T-helper 1 cell treated with Interleukin-12 subunit alpha and Interleukin-12 subunit beta and Interleukin-4 antibody, amounts not matched to agents 30 μg/mL and 1 μg/mL, for 36 hours (primary cell): ENCODE measurements around the gene NECTIN2.
"Not testable (repeated sequence)": the region's sequence is repeated elsewhere in the genome, so short reads cannot be mapped to it uniquely, and the experiment has no call there.

Experiments
- H3K27ac Mint-ChIP-seq: one replicate; pipeline ENCODE4 v1.8.0; 2021; ENCODE audit warnings: mild to moderate bottlenecking, mixed read lengths
- H3K27me3 Mint-ChIP-seq: one replicate; pipeline ENCODE4 v1.8.0; 2021; ENCODE audit warnings: low read depth, mixed read lengths
- H3K36me3 Mint-ChIP-seq: one replicate; pipeline ENCODE4 v1.8.0; 2021; ENCODE audit warnings: low read depth, mixed read lengths
- H3K4me1 Mint-ChIP-seq: one replicate; pipeline ENCODE4 v1.8.0; 2021; ENCODE audit warnings: low read depth, mixed read lengths
- H3K4me3 Mint-ChIP-seq: one replicate; pipeline ENCODE4 v1.8.0; 2021; ENCODE audit warnings: mild to moderate bottlenecking, moderate library complexity, mixed read lengths
- H3K9me3 Mint-ChIP-seq: one replicate; pipeline ENCODE4 v1.8.0; 2021; ENCODE audit warnings: mixed read lengths

Gene NECTIN2

GRCh38 chr19:44882063-44882462 lies 36.0 kb downstream of the NECTIN2 start:
- no peaks in the 10 kb centered on the region for H3K36me3 Mint-ChIP-seq
- H3K4me1 Mint-ChIP-seq, result no peaks in the 10 kb centered on the region
- H3K9me3 Mint-ChIP-seq, result no peaks in the 10 kb centered on the region
- H3K27me3 Mint-ChIP-seq, result no peaks in the 10 kb centered on the region
- H3K4me3 Mint-ChIP-seq, result no peak overlapping the region
- H3K27ac Mint-ChIP-seq, result no peak overlapping the region

GRCh38 chr19:44882619-44883397 lies 36.7 kb downstream of the NECTIN2 start:
- not testable (repeated sequence) for H3K36me3 Mint-ChIP-seq, H3K4me1 Mint-ChIP-seq, H3K4me3 Mint-ChIP-seq, H3K27me3 Mint-ChIP-seq, H3K9me3 Mint-ChIP-seq, H3K27ac Mint-ChIP-seq

- Mint-ChIP-seq H3K36me3 (no peaks in the 10 kb centered on the region), H3K27me3 (no peaks in the 10 kb centered on the region), H3K4me3 (no peak overlapping the region), H3K9me3 (peaks cover under 1% of the 10 kb centered on the region), H3K4me1 (peaks cover under 1% of the 10 kb centered on the region), H3K27ac (no peak overlapping the region)
Measured at GRCh38 chr19:44883922-44884321, 37.8 kb downstream of the NECTIN2 start.

- Mint-ChIP-seq H3K27ac (no peak overlapping the region), H3K36me3 (peaks cover 2% of the 10 kb centered on the region), H3K9me3 (peaks cover 3% of the 10 kb centered on the region), H3K27me3 (no peaks in the 10 kb centered on the region), H3K4me3 (no peak overlapping the region), H3K4me1 (peaks cover 3% of the 10 kb centered on the region)
Measured at GRCh38 chr19:44884566-44884965, 38.5 kb downstream of the NECTIN2 start.

GRCh38 chr19:44886141-44886540 lies 40.0 kb downstream of the NECTIN2 start:
- Mint-ChIP-seq H3K36me3 (peaks cover 3% of the 10 kb centered on the region), H3K9me3 (peaks cover 3% of the 10 kb centered on the region), H3K4me3 (no peak overlapping the region), H3K4me1 (peaks cover 7% of the 10 kb centered on the region), H3K27me3 (no peaks in the 10 kb centered on the region), H3K27ac (no peak overlapping the region)

- Mint-ChIP-seq H3K4me1 (peaks cover 17% of the 10 kb centered on the region), H3K36me3 (peaks cover 6% of the 10 kb centered on the region), H3K27ac (no peak overlapping the region), H3K9me3 (peaks cover 3% of the 10 kb centered on the region), H3K4me3 (no peak overlapping the region), H3K27me3 (no peaks in the 10 kb centered on the region)
Measured at GRCh38 chr19:44887648-44888047, 41.6 kb downstream of the NECTIN2 start.

GRCh38 chr19:44888335-44888734 lies 42.2 kb downstream of the NECTIN2 start:
- H3K9me3 Mint-ChIP-seq, H3K27me3 Mint-ChIP-seq, H3K4me3 Mint-ChIP-seq: not testable (repeated sequence)
- Mint-ChIP-seq H3K36me3 (peaks cover 11% of the 10 kb centered on the region), H3K4me1 (peaks cover 21% of the 10 kb centered on the region), H3K27ac (peak overlapping the region; percentile 3)

- peaks cover 21% of the 10 kb centered on the region for H3K4me1 Mint-ChIP-seq
- peaks cover 3% of the 10 kb centered on the region for H3K9me3 Mint-ChIP-seq
- peak overlapping the region; percentile 91 for H3K27ac Mint-ChIP-seq
- H3K27me3 Mint-ChIP-seq, result no peaks in the 10 kb centered on the region
- peaks cover 20% of the 10 kb centered on the region for H3K36me3 Mint-ChIP-seq
- H3K4me3 Mint-ChIP-seq, result peak overlapping the region; percentile 89
Measured at GRCh38 chr19:44889830-44890365, 43.8 kb downstream of the NECTIN2 start.

GRCh38 chr19:44890366-44891015 lies 44.4 kb downstream of the NECTIN2 start:
- Mint-ChIP-seq H3K27me3 (no peaks in the 10 kb centered on the region), H3K27ac (peak overlapping the region; percentile 91), H3K4me3 (peak overlapping the region; percentile 89), H3K4me1 (peaks cover 21% of the 10 kb centered on the region), H3K36me3 (peaks cover 23% of the 10 kb centered on the region), H3K9me3 (peaks cover 3% of the 10 kb centered on the region)

GRCh38 chr19:44891016-44891882 lies 45.2 kb downstream of the NECTIN2 start, which contains the start of gene TOMM40:
Gene TOMM40 (plus strand): TSS chr19:44891254. CDS start chr19:44891416, 162 bp downstream.
- Mint-ChIP-seq H3K27ac (peak within 1 kb of the TSS; percentile 91), H3K4me3 (peak within 1 kb of the TSS; percentile 93), H3K36me3 (peaks cover 29% of the 10 kb centered on the region), H3K9me3 (peaks cover 3% of the 10 kb centered on the region), H3K4me1 (peaks cover 21% of the 10 kb centered on the region), H3K27me3 (no peaks in the 10 kb centered on the region)

GRCh38 chr19:44892932-44893331 lies 46.8 kb downstream of the NECTIN2 start:
- Mint-ChIP-seq H3K27ac (peak overlapping the region; percentile 33), H3K9me3 (peaks cover 3% of the 10 kb centered on the region), H3K36me3 (peaks cover 36% of the 10 kb centered on the region), H3K4me3 (peak overlapping the region; percentile 93), H3K4me1 (peaks cover 21% of the 10 kb centered on the region), H3K27me3 (no peaks in the 10 kb centered on the region)

GRCh38 chr19:44893332-44894051 lies 47.4 kb downstream of the NECTIN2 start:
- Mint-ChIP-seq H3K9me3 (peaks cover 3% of the 10 kb centered on the region), H3K4me1 (peaks cover 21% of the 10 kb centered on the region), H3K27me3 (no peaks in the 10 kb centered on the region), H3K36me3 (peaks cover 39% of the 10 kb centered on the region), H3K27ac (no peak overlapping the region), H3K4me3 (peak overlapping the region; percentile 93)

GRCh38 chr19:44894052-44894400 lies 47.9 kb downstream of the NECTIN2 start:
- H3K36me3 Mint-ChIP-seq, result peaks cover 39% of the 10 kb centered on the region
- no peak overlapping the region for H3K4me3 Mint-ChIP-seq
- H3K9me3 Mint-ChIP-seq, result peaks cover 2% of the 10 kb centered on the region
- peaks cover 20% of the 10 kb centered on the region for H3K4me1 Mint-ChIP-seq
- H3K27ac Mint-ChIP-seq, result no peak overlapping the region
- no peaks in the 10 kb centered on the region for H3K27me3 Mint-ChIP-seq

- H3K4me3 Mint-ChIP-seq, result no peak overlapping the region
- no peak overlapping the region for H3K27ac Mint-ChIP-seq
- no peaks in the 10 kb centered on the region for H3K9me3 Mint-ChIP-seq
- peaks cover 18% of the 10 kb centered on the region for H3K4me1 Mint-ChIP-seq
- H3K27me3 Mint-ChIP-seq, result no peaks in the 10 kb centered on the region
- H3K36me3 Mint-ChIP-seq, result peaks cover 38% of the 10 kb centered on the region
Measured at GRCh38 chr19:44894946-44895345, 48.8 kb downstream of the NECTIN2 start.
